ENCODE data around the gene ZBTB25.

- TF ChIP-seq CTCF (conservative IDR thresholded peaks at IDR 0.05; ENCODE audit: low read length) (no peak), EZH2phosphoT487 (IDR thresholded peaks at IDR 0.05; ENCODE audit: borderline replicate concordance) (no peak)
Measured at GRCh38 chr14:64544607-64545312, 41.1 kb upstream of the ZBTB25 start.
